Renal pelvis (tissue), 4 donors: ENCODE results near the gene CAMK1D. TPM values are rescaled to one million over a fixed set of nuclear protein-coding genes. Genes with fewer than 3 reads are reported as not detected.
"Not testable (repeated sequence)": the region's sequence is repeated elsewhere in the genome, so short reads cannot be mapped to it uniquely, and the experiment has no call there.

ENCODE experiments used
- DNase-seq: peaks from one replicate; pipeline ENCODE4 v3.0.0-alpha.2; 2013
- polyA plus RNA-seq, 3 donors: library from polyadenylated mRNA; unstranded; fragments of 120-200 nt; gene quantifications; one replicate each; pipeline ENCODE4 v1.2.1, GENCODE V29; 2013; ENCODE audit not compliant: insufficient read length in 3 of 3

Gene CAMK1D
- polyA plus RNA-seq, 3 donors: 9.2 to 11.8 (median 10.6) TPM

- no peak for DNase-seq
Measured at GRCh38 chr10:12697764-12698163, 348.4 kb downstream of the CAMK1D start.

- DNase-seq: no peak
Measured at GRCh38 chr10:12699258-12699700, 349.9 kb downstream of the CAMK1D start.

GRCh38 chr10:12699781-12700556 lies 350.6 kb downstream of the CAMK1D start:
- no peak for DNase-seq

GRCh38 chr10:12700557-12700874 lies 351.2 kb downstream of the CAMK1D start:
- DNase-seq: no peak

GRCh38 chr10:12701696-12702095 lies 352.3 kb downstream of the CAMK1D start:
- no peak for DNase-seq

GRCh38 chr10:12702215-12702770 lies 352.9 kb downstream of the CAMK1D start:
- no peak for DNase-seq

- no peak for DNase-seq
Measured at GRCh38 chr10:12703126-12703525, 353.8 kb downstream of the CAMK1D start.

GRCh38 chr10:12703813-12704212 lies 354.5 kb downstream of the CAMK1D start:
- DNase-seq: no peak

GRCh38 chr10:12704488-12704887 lies 355.1 kb downstream of the CAMK1D start:
- DNase-seq: no peak

- DNase-seq: no peak
Measured at GRCh38 chr10:12705943-12706342, 356.6 kb downstream of the CAMK1D start.

GRCh38 chr10:12707461-12708185 lies 358.3 kb downstream of the CAMK1D start:
- no peak for DNase-seq

GRCh38 chr10:12709000-12709401 lies 359.7 kb downstream of the CAMK1D start:
- no peak for DNase-seq

- DNase-seq: no peak
Measured at GRCh38 chr10:12709521-12709963, 360.2 kb downstream of the CAMK1D start.

GRCh38 chr10:12710157-12710556 lies 360.8 kb downstream of the CAMK1D start:
- no peak for DNase-seq

- peak; percentile 76 for DNase-seq
Measured at GRCh38 chr10:12710594-12711349, 361.4 kb downstream of the CAMK1D start.

- DNase-seq: no peak
Measured at GRCh38 chr10:12711350-12711708, 362.0 kb downstream of the CAMK1D start.

GRCh38 chr10:12712293-12712983 lies 363.1 kb downstream of the CAMK1D start:
- DNase-seq: no peak

GRCh38 chr10:12712984-12713316 lies 363.6 kb downstream of the CAMK1D start:
- not testable (repeated sequence) for DNase-seq

- DNase-seq: no peak
Measured at GRCh38 chr10:12716042-12716441, 366.7 kb downstream of the CAMK1D start.

GRCh38 chr10:12717981-12718707 lies 368.8 kb downstream of the CAMK1D start:
- DNase-seq: no peak

GRCh38 chr10:12719365-12719764 lies 370.0 kb downstream of the CAMK1D start:
- no peak for DNase-seq
